ENCODE results near the gene HPD.
"Not testable (repeated sequence)": the region's sequence is repeated elsewhere in the genome, so short reads cannot be mapped to it uniquely, and the experiment has no call there.

HPD gene

DNA sequence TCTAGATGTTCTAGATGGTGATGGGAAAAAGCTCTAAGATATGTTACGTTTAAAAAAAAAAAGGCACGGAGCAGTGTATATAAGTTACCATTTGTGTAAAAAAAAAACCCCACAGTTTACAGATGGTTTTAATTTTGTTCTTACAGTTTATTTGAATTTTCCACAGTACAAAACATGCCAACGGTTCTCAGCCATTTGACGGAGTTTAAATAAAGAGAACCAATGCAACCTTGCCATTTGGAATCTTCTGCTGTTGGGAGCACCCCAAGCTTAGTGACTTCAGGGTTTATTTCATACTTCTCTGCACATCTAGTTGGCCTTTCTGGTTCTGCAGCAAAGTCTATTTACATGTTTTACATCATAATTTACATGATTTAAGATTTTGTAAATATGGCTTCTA, 7.7 kb upstream of the HPD start:
- no peak for DNase-seq (ENCODE audit: low read depth, low spot score)

DNA sequence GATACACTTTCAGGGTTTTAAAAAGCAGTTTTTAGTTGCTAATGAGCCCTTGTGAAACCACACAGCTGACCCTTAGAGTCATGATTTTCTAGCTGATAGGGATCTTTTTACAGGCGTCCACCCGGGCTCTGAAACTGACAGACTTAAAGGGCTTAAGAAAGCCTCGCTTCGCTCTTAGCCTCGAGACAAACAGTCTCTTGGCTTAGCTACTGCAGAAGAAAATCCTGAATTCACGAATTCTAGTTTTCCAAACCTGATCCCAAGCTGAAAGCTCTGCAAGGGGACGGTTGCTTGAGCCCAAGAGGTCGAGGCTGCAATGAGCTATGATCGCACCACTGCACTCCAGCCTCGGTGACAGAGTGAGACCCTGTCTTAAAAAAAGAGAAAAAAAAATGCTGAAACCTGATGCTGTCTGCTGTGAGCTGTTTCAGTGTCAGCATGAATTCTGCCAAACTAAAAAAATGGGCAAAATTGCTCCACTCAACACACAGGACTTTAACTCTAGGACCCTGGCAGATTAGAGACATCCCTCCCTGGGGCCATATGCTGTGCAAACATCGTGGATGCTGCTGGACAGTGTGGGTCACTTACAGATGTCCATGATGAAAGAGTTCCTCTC, 3.1 kb upstream of the HPD start:
- DNase-seq (ENCODE audit: low read depth, low spot score) = peak; percentile 54

GRCh38 chr12:121860699-121861098, 2.0 kb upstream of the HPD start:
- DNase-seq (ENCODE audit: low read depth, low spot score) = not testable (repeated sequence)

DNA sequence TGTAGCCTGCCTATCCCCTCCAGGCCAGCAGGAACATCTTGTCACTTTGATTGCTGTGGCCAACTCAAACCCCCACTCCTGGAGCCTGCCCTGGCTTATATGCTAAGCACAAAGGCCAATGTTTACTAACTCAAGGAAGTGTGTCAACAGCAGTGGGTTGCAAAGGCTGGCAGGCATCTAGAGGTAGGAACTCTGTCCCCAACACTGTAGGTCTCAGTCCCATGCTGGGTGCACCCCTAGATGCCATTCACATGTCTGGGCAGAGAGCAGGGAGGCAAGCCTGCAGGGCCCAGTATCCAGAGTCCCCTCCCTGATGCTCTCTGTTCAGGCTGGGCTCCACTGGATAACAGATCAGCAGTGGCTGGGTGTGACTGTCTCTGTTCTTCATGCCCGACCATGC, 1.6 kb upstream of the HPD start:
- DNase-seq (ENCODE audit: low read depth, low spot score) = no peak

DNA sequence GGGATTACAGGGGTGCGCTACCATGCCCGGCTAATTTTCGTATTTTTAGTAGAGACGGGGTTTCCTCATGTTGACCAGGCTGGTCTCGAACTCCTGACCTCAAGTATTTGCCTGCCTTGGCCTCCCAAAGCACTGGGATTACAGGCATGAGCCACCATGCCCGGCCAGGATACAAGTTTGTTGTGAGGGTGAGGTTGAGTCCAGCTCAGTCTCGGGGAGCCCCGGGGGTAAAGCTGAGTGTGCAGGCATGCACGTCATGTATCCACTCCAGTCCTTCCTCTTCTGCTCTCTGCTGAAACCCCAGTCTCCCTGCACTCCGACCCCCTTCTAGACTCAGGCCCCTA, 369 bp downstream of the HPD start:
- no peak for DNase-seq (ENCODE audit: low read depth, low spot score)

- peak; percentile 39 for DNase-seq (ENCODE audit: low read depth, low spot score)
Measured at GRCh38 chr12:121857322-121858246, 1.1 kb downstream of the HPD start.

DNA sequence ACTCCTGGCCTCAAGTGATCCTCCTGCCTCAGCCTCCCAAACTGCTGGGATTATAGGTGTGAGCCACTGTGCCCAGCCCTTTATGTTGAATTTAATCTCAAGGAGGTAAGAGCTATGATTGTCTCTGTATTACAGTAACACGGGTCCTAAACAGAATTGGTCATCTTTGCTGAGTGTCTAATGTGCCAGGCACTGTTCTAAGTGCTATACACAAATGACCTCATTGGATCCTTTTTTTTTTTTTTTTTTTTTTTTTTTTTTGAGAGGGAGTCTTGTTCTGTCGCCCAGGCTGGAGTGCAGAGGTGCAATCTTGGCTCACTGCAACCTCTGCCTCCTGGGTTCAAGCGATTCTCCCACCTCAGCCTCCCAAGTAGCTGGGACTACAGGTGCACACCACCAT, 6.3 kb downstream of the HPD start:
- not testable (repeated sequence) for DNase-seq (ENCODE audit: low read depth, low spot score)

DNA sequence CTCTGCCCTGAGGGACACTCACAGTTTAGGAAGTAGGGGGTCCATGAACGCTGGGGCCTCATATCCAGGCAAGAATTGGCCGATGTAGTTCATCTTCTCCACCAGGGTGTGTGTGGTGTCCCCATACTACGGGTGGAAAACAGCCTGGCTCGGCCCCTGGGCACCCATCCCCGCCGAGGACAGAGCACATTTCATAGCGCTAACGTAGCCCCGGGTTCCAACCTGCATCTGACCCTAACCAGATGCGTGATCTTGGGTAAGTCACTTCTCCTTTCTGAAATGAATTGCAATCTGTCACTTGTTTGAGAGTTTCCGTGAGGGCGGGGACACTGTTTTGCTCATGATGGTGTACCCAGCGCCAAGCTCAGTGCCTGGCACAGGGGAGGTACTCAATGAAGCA, 9.0 kb downstream of the HPD start:
- no peak for DNase-seq (ENCODE audit: low read depth, low spot score)

GRCh38 chr12:121849211-121849610, 9.4 kb downstream of the HPD start:
- DNase-seq (ENCODE audit: low read depth, low spot score) = no peak

DNA sequence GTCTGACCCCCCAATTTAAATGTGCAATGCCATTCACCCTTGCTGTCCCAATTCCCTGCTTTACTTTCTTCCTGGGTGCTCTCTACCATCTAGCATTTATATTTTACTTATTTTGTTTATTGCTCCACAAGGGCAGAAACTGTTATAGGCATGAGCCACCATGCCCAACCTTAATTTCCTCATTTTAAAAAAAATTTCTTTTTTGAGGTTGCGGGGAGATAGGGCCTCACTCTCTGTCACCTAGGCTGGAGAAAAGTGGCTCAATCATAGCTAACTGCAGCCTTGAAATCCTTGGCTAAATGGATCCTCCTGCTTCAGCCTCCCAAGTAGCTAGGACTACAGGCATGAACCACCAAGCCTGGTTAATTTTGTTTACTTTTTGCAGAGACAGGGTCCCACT, 13.0 kb downstream of the HPD start:
- DNase-seq (ENCODE audit: low read depth, low spot score) = no peak

DNA sequence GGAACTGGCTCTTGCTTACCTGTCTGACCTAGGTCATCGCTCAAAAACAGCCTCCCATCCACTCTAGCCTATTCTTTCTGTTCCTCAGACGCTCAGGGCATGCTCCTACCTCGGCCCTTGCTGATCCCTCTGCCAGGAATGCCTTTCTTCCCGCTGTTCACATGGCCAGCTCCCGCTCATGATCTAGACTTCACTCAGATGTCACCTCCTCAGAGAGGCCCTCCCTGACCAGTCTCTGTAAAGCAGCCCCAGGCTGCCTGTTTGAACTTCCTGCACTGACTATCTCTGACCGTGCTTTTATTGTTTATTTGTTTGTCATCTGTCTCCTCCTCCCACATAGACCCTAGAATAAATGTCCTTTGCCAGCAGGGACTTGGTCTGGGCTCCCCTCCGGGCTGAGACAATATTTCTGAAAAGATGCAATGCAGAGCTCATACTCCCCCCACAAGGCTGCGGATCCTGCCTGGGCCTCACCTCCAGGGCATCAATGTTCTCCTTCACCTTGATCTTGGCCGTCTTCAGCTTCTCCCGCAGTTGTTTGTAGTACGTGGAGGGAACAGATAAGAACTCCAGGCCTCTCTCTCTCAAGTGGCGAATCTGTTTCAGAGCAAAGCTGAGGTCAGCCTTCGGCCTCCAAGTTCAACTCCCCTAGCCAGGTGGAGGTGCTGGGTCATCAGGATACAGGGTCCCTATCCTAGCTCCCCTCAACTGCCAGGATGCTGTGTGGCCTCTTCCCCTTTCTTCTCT, 15.2 kb downstream of the HPD start:
- DNase-seq (ENCODE audit: low read depth, low spot score) = no peak

DNA sequence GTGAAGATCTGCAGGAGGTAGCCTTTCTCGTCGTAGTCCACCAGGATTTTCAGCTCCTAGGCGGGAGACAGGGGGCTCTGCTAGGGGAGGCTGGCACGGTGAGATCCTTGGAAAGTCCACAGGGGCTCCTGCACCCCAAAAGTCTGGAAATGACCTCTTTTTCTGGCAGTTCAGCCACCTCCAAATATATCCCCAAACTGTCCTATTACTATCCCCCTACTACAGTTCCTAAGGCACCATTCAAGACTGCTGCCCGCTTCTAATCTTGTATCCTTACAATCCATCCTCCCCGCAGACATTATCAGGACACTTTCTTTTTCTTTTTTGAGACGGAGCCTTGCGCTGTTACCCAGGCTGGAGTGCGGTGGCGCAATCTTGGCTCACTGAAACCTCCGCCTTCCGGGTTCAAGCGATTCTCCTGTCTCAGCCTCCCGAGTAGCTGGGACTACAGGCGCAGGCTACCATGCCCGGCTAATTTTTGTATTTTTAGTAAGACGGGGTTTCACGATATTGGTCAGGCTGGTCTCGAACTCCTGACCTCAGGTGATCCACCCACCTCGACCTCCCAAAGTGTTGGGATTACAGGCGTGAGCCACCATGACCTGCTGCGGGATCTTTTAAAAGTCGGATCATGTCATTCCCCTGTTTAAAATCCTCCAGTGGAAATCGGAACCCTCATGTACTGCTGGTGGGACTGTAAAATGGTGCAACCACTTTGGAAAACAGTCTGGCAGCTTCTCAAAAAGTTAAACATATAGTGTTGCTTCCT, 18.5 kb downstream of the HPD start:
- DNase-seq (ENCODE audit: low read depth, low spot score) = no peak

DNA sequence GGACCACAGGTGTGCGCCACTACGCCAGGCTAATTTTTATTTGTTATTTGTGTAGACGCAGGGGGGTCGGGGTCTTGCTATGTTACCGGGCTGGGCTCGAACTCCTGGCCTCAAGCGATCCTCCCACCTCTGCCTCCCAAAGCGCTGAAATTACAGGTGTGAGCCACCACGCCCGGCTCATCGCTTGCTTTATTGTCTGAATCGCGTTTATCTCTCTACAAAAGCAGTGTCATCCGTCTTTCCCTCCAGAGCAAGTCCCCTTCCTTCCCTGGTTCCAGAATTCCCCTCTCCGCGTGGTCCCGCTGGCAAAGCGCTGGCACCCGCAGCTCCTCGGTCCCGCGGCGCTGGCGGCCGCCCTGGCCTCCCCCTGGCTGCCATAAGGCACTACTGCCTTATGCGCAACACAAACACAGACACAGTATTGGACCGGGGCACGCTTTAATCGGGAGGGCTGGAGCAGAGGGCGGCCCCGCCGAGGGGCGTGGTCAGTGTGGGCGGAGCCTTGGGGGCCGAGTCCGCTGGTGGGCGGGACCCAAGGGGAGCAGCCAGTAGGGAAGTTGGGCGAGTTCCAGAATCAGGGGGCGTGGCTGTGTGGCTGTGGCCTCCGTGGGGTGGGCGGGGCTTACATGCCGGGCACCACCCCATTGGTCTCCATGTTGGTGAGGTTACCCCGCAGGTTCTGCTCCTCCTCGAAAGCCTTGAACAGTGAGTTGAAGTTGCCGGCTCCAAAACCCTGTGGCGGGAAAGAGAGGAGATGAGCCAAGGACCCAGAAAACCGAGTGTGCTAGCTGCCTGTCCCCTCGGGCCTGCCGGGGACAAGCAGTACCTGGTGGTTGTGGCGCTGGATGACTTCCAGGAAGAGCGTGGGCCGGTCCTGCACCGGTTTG, 19.3 kb downstream of the HPD start:
- peak; percentile 99 for DNase-seq (ENCODE audit: low read depth, low spot score)

DNA sequence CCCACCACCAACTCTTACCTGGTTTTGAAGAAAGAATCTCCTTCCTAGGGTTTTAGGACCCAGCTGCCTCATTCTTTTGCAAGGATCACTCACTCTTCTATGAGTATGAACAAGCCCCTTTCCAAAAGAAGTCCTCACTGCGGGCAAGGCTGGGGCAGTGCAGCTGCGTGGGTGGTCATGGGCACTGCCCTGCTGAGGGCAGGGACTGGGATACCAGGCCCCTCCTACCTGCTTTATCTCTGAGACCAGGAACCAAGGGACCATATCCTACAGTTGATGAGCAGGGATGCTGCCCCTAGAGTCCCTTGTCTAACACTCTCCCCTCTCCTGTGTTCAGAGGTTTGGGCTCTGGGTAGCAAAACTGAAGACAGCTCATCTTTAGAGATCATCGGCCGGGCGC, 20.5 kb downstream of the HPD start:
- no peak for DNase-seq (ENCODE audit: low read depth, low spot score)

DNA sequence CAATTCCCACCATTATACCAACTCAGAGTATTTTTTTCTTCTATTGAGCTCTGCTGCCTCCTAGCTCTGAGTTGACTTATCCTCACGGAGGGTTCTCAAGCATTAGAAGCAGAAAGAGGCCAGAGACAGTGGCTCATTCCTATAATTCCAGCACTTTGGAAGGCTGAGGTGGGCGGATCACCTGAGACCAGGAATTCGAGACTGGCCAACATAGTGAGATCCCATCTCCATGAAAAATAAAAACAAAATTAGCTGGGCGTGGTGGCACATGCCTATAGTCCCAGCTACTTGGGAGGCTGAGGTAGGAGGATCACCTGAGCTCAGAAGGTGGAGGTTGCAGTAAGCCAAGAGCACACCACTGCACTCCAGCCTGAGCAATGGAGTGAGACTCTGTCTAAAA, 21.0 kb downstream of the HPD start:
- DNase-seq (ENCODE audit: low read depth, low spot score) = no peak

DNA sequence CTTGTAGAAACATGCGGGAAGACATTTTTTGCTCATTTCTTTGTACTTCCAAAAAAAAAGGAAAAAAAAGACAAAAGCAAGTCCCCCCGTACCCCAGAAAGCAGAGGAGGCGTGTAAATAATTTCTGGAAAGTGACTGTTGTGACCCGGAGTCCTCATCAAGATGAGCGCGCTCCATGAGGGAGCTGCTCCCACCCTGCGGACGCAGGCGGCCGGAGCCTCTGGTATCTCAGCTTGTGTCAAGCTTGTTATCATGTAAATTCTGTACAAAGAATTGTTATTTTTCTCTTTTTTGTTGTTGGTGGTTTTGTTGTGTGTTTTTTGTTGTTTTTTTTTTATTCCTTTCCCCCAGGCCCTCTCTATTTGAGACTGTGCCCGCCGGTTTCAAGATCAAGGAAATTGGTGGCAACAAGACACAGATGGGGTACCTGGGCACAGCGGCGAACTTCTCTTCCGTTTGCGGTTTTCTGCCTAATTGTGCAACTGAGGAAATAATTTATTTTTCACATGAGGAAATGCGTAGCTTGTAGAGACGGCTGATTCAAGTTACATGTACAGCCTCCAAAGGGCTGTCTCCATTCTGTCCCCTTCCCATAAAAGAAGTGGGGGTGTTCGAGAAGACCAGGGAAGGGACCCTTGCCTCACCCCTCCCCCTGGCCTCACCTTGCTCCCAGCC, 27.0 kb downstream of the HPD start:
- no peak for DNase-seq (ENCODE audit: low read depth, low spot score)

GRCh38 chr12:121830588-121831265, 27.9 kb downstream of the HPD start:
- DNase-seq (ENCODE audit: low read depth, low spot score) = no peak

GRCh38 chr12:121830134-121830533, 28.5 kb downstream of the HPD start:
- DNase-seq (ENCODE audit: low read depth, low spot score) = no peak

DNA sequence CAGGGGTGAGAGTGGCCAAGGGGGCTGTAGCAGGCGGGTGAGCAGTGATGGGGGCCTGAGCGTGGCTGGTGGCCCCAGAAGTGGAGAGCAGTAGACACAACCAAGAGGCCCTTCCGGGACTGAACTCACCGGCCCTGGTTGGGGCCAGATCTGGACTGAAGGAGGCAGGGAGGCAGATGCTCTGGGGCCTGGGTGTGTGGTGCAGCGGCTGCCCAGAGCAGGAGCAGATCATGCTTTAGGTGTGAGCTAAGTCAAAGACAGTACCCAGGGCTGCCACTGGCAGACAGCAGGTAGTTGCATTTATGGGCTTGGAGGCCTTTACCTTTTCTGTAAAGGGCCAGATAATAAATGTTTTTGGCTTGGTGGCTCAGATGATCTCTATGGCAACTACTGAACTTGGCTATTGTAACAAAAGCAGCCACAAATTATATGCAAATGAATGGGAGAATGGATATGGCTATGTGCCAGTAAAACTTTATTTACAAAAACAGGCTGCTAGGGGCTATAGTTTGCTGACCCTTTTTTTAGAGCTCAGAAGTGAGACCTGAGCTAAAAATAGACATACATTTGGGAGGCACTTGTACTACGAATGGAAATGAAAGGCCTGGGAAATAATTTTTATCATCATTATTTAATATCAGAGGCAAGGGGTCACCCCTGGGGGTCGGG, 29.3 kb downstream of the HPD start:
- peak; percentile 32 for DNase-seq (ENCODE audit: low read depth, low spot score)

Measured in astrocyte of the hippocampus (primary cell).